Brain microvascular endothelial cell (primary cell): ENCODE measurements around the gene ATP5IF1.
A peak's percentile ranks its signal among the peaks of the same experiment; 100 is the strongest.

Source experiments
- DNase-seq: peaks from one replicate; pipeline ENCODE4 v3.0.0-alpha.2; 2020
- H3K27ac ChIP-seq: fragments of 250-450 bp; sonication (Bioruptor Pico); 2 replicates; pipeline ENCODE4 v1.5.1; 2020; ENCODE audit warnings: mild to moderate bottlenecking, moderate library complexity
- H3K27me3 ChIP-seq: fragments of 250-450 bp; sonication (Bioruptor Pico); replicated peaks from 2 replicates; pipeline ENCODE4 v1.5.1; 2020; ENCODE audit warnings: mild to moderate bottlenecking
- H3K36me3 ChIP-seq: fragments of 250-450 bp; sonication (Bioruptor Pico); replicated peaks from 2 replicates; pipeline ENCODE4 v1.5.1; 2020; ENCODE audit warnings: mild to moderate bottlenecking
- H3K4me3 ChIP-seq: 2 replicates; pipeline ENCODE4 v1.5.1; 2011; ENCODE audit warnings: low read depth, mild to moderate bottlenecking, control low read depth, low read length, moderate library complexity
- CTCF ChIP-seq: IDR thresholded peaks from 2 replicates; pipeline ENCODE4 v1.5.1; 2011; ENCODE audit warnings: low read depth, mild to moderate bottlenecking, moderate library complexity, low read length, control low read depth, inconsistent platforms; ENCODE audit errors: missing control alignments
- in situ Hi-C: cut with HindIII; loops from 2 replicates; pipeline ENCODE4 v1.10.0; 2017; ENCODE audit warnings: low sequenced_read_pairs, low pct_ligation_motif_present

Gene ATP5IF1

DNA sequence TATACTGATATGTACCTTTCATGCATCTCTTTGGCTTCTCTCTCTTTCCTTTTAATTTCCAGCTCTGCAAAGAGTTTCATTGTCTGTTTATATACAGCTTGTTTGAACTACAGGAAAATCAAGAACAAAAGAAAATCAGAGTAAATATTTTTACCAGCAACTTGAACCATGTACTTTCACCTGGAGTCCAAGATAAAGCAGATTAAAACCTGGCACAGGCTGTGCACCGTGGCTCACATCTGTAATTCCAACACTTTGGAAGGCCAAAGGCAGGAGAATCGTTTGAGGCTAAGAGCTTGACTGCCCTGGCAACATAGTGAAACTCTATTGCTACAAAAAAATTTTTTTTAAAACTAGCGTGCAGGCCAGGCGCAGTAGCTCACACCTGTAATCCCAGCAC, 30.7 kb upstream of the ATP5IF1 start:
- in situ Hi-C loops = no loop called here
- Histone ChIP-seq H3K27me3 (no peaks in the 10 kb centered on the region), H3K36me3 (peaks cover 57% of the 10 kb centered on the region), H3K27ac (no peak overlapping the region), H3K4me3 (no peak overlapping the region)
- no peak for TF ChIP-seq CTCF
- no peak for DNase-seq

GRCh38 chr1:28208818-28209441, 27.0 kb upstream of the ATP5IF1 start:
- H3K4me3 ChIP-seq = no peak overlapping the region
- peak; percentile 66 for DNase-seq
- no peak overlapping the region for H3K27ac ChIP-seq
- H3K36me3 ChIP-seq = peaks cover 44% of the 10 kb centered on the region
- TF ChIP-seq CTCF = peak; percentile 83
- H3K27me3 ChIP-seq = no peaks in the 10 kb centered on the region
- in situ Hi-C loops = no loop called here

DNA sequence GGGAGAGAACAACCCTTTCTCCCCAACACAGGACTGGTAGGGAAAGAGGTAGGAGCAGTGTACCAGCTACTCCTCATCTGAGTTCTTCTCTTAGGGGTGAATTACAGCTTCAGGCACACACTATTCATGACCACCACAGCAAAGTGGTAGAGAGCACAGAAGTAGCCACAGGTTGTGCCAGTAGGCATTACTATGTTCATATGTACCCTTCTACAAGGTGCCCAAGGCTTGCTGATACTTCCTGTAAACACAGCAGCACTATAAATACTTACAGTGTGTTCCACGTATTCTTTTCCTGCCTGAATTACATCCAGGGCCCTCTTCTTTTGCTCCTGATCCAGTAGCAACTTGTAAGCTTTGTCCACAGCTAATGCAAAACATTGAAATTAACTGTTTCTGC, 26.2 kb upstream of the ATP5IF1 start:
- no peak for TF ChIP-seq CTCF
- Histone ChIP-seq H3K27ac (no peak overlapping the region), H3K36me3 (peaks cover 42% of the 10 kb centered on the region), H3K27me3 (no peaks in the 10 kb centered on the region), H3K4me3 (no peak overlapping the region)
- in situ Hi-C loops = no loop called here
- no peak for DNase-seq

- Histone ChIP-seq H3K4me3 (no peak overlapping the region), H3K27ac (no peak overlapping the region), H3K36me3 (peaks cover 32% of the 10 kb centered on the region), H3K27me3 (no peaks in the 10 kb centered on the region)
- in situ Hi-C loops = no loop called here
- no peak for TF ChIP-seq CTCF
- no peak for DNase-seq
These were observed 22.6 kb upstream of the ATP5IF1 start for GRCh38 chr1:28213315-28213714.

DNA sequence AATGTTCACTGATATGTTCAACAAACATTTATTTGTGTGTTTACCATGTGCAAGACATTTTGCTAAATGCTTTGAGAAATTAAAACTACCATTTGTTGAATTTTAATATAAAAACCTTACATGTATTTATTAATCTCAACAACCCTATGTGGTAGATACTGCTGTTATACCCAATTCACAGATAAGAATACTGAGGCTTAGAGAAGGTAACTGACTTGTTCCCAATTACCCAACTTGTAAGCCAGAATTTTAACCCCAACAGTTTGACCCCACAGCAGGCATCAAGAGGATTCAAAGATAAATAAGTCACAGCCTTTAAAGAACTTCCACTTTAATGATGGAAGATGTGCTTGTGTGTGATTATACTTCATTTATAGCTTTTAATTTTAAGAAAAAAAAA, 6.8 kb upstream of the ATP5IF1 start:
- TF ChIP-seq CTCF = no peak
- Histone ChIP-seq H3K4me3 (no peak overlapping the region), H3K27ac (no peak overlapping the region), H3K36me3 (peaks cover 37% of the 10 kb centered on the region), H3K27me3 (no peaks in the 10 kb centered on the region)
- in situ Hi-C loops = no loop called here
- no peak for DNase-seq

DNA sequence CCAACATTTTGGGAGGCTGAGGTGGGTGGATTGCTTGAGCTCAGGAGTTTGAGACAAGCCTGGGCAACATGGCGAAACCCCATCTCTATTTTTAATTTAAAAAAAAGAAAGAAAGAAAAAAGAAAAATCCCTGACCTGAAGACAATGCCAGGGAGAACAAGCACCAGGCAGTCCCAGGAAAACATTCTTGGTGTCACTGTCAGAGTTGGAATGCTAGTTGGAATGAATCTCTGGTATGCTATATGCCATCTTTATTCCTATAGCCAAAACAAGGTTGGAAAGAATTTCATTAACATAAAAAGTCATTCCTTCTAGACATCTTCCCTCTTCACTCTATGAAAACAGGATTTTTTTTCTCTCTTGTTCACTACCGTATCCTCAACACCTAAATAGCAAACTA, 5.9 kb upstream of the ATP5IF1 start:
- no peak overlapping the region for H3K4me3 ChIP-seq
- H3K27me3 ChIP-seq = no peaks in the 10 kb centered on the region
- no peak for DNase-seq
- no peak for TF ChIP-seq CTCF
- H3K36me3 ChIP-seq = peaks cover 30% of the 10 kb centered on the region
- H3K27ac ChIP-seq = no peak overlapping the region
- in situ Hi-C loops = no loop called here
